ENCODE measurements around the gene HMMR. TPM values are rescaled to one million over a fixed set of nuclear protein-coding genes. Genes with fewer than 3 reads are reported as not detected.

Gene HMMR
- total and polyA plus RNA-seq, 9 of the 15 experiments (the other 6 are each of a cell fraction or from before 2014, with no cell fraction given): 74.9 to 133 (median 90.8) TPM

GRCh38 chr5:163505368-163506094 lies 45.1 kb downstream of the HMMR start, which contains the start of gene MAT2B (continued):
- TF ChIP-seq TAF9B (IDR thresholded peaks at IDR 0.05; ENCODE audit: partially characterized antibody): peak; percentile 78
- TF ChIP-seq ZKSCAN1 (IDR thresholded peaks at IDR 0.05; ENCODE audit: low read depth, low read length): 0 out of 2 replicates have a peak, but pooled peaks have one; percentile 48
- TF ChIP-seq, protein P1, sequence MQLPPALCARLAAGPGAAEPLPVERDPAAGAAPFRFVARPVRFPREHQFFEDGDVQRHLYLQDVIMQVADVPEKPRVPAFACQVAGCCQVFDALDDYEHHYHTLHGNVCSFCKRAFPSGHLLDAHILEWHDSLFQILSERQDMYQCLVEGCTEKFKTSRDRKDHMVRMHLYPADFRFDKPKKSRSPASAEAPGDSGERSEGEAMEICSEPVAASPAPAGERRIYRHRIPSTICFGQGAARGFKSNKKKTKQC (CRISPR knock-in tag; IDR thresholded peaks at IDR 0.05): no peak; the same call in 1 of the 2 replicates
- TF ChIP-seq THRA (IDR thresholded peaks at IDR 0.05): no peak
- no peak for TF ChIP-seq ZNF592 (IDR thresholded peaks at IDR 0.05)
- TF ChIP-seq ZNF217 (CRISPR knock-in tag; IDR thresholded peaks at IDR 0.05): no peak
- no peak for TF ChIP-seq RERE (CRISPR knock-in tag; IDR thresholded peaks at IDR 0.05; ENCODE audit: borderline replicate concordance)
- no peak for TF ChIP-seq POLR3A (IDR thresholded peaks at IDR 0.05; ENCODE audit: borderline replicate concordance, extremely low read depth, insufficient read depth, insufficient read length)
- TF ChIP-seq ZC3H4 (CRISPR knock-in tag; IDR thresholded peaks at IDR 0.05; ENCODE audit: borderline replicate concordance): no peak
- TF ChIP-seq ETS2 (tag; IDR thresholded peaks at IDR 0.05; ENCODE audit: borderline replicate concordance, poor library complexity, severe bottlenecking): no peak
- TF ChIP-seq MLX (CRISPR knock-in tag; conservative IDR thresholded peaks at IDR 0.05): no peak
- peak; percentile 85 for TF ChIP-seq ETV5 (CRISPR knock-in tag; IDR thresholded peaks at IDR 0.05; ENCODE audit: low read depth)
- TF ChIP-seq ZNF184 (CRISPR knock-in tag; IDR thresholded peaks at IDR 0.05): no peak

Measured in K562 (cell line).